Measurements from ENCODE around the gene LYZL6. TPM values are rescaled to one million over a fixed set of nuclear protein-coding genes. Genes with fewer than 3 reads are reported as not detected.

LYZL6 gene
- total RNA-seq, 2 donors from 2014 or later, result not detected

DNA sequence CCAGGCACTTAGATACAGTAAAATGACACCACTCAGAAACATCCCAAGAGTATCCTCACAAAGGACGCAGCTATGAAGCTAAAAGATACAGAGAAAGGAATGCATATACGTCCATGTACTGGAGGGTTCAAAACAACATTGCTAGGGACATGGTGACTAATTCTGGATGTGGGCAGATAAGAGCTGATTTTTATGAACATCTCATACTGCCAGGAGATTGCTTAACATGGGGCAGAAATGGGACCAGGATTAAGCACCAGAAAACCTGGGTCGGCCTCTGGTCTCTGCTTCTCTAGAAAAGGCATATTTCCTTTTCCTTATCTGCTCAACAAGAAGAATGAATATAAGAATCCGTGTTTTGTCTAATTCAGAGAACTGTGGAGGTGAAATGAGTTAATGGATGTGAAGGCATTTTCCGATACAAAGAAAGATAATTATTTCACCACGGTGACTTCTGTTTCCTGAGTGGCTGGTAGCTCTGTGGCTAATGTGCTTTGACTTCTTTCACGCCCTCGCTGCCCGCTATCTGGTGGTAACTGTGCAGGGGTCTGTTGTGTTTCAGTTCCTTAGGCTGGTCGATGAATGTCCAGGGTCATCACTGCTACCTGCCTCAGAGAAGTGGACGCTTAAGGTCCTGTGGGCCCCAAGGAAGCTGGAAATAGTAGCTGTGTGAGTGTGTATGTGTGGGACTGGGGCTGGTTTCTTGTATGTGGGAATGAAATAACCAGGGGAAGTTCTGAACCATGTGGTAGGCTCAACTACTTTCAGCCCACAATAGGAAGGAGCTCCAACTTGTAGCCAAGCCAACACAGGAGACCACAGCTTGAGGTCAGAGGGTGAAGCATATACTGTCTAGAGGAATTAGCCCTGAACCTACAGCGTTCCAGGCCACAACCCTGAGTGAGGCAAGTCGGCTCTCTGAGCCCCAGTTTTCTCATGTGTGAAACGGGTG is 47.6 kb downstream of the LYZL6 start:
- TF ChIP-seq, protein P1, sequence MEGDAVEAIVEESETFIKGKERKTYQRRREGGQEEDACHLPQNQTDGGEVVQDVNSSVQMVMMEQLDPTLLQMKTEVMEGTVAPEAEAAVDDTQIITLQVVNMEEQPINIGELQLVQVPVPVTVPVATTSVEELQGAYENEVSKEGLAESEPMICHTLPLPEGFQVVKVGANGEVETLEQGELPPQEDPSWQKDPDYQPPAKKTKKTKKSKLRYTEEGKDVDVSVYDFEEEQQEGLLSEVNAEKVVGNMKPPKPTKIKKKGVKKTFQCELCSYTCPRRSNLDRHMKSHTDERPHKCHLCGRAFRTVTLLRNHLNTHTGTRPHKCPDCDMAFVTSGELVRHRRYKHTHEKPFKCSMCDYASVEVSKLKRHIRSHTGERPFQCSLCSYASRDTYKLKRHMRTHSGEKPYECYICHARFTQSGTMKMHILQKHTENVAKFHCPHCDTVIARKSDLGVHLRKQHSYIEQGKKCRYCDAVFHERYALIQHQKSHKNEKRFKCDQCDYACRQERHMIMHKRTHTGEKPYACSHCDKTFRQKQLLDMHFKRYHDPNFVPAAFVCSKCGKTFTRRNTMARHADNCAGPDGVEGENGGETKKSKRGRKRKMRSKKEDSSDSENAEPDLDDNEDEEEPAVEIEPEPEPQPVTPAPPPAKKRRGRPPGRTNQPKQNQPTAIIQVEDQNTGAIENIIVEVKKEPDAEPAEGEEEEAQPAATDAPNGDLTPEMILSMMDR (conservative IDR thresholded peaks at IDR 0.05), result no peak
- Histone ChIP-seq H3K27me3 (ENCODE audit: control insufficient read depth, insufficient read depth, low read length, poor library complexity, severe bottlenecking) (no peaks in the 10 kb centered on the region), H3K27ac (ENCODE audit: low read depth, low read length) (no peak overlapping the region), H3K9ac (ENCODE audit: extremely low read depth, low read length, poor library complexity, severe bottlenecking) (no peak overlapping the region), H3K4me1 (ENCODE audit: control insufficient read depth, insufficient read depth, low read length) (no peaks in the 10 kb centered on the region), H3K4me3 (ENCODE audit: low read length) (no peak overlapping the region), H3K36me3 (ENCODE audit: control insufficient read depth, insufficient read depth, low read length) (no peaks in the 10 kb centered on the region), H3K9me3 (ENCODE audit: control insufficient read depth, low read length) (no peaks in the 10 kb centered on the region)
- Mint-ChIP-seq H3K27me3 (ENCODE audit: insufficient read depth) (peaks cover 1% of the 10 kb centered on the region), H3K9me3 (no peaks in the 10 kb centered on the region), H3K4me1 (peaks cover 7% of the 10 kb centered on the region), H3K27ac (no peak overlapping the region), H3K4me3 (no peak overlapping the region), H3K36me3 (ENCODE audit: low read depth) (no peaks in the 10 kb centered on the region)
- 96 to 100% methylated on average over 5 to 14 of the region's 14 CpGs for WGBS, 2 experiments (ENCODE audit: insufficient coverage in 1 of 2, insufficient read length in 1 of 2)
- DNase-seq, result no peak

DNA sequence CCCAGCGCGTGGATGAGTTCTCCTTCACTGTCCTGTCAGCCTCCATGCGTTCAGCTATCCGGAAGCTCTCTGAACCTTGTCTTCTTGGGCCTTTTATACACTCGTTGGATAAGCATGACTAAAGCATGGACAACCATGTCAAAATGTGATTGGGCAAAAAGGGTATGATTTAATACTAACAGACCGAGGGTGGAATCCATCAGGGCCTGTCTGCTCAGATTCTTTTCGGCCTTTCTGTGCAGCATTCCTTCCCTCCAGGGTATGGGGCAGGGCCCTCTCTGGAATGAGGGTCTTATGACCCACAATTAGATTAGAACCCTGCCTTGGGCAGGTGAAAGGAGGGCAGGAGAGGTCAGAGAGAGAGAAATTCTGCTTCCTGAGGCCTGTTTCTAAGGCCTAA is 49.3 kb downstream of the LYZL6 start:
- 94 to 100% methylated on average over 7 of the region's 7 CpGs for WGBS, 2 experiments (ENCODE audit: insufficient coverage in 1 of 2, insufficient read length in 1 of 2)

DNA sequence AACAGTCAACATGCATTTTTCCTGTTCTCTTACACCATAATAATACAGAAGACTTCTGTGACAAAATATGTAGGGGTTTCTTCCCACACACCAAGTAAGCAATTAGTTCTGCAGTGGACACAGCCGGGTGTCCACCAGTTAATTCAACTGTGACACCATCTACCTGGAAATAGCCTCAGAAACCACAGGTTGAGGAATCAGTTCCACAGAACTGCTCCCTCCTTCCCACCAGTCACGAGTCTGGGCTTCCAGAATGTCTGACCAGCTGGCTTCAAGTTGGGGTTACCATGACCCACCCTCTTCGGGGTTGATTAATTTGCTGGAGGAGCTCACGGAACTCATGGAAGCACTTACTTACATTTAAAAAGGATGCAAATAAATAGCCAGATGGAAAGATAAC is 49.8 kb downstream of the LYZL6 start:
- Mint-ChIP-seq H3K4me1 (peaks cover 23% of the 10 kb centered on the region), H3K36me3 (ENCODE audit: low read depth) (no peaks in the 10 kb centered on the region), H3K9me3 (no peaks in the 10 kb centered on the region), H3K4me3 (no peak overlapping the region), H3K27me3 (ENCODE audit: insufficient read depth) (no peaks in the 10 kb centered on the region), H3K27ac (no peak overlapping the region)
- TF ChIP-seq, protein P1 (conservative IDR thresholded peaks at IDR 0.05), result no peak
- H3K9me3 ChIP-seq (ENCODE audit: control insufficient read depth, low read length), result no peaks in the 10 kb centered on the region
- H3K9ac ChIP-seq (ENCODE audit: extremely low read depth, low read length, poor library complexity, severe bottlenecking), result no peak overlapping the region
- peaks cover 2% of the 10 kb centered on the region for H3K4me1 ChIP-seq (ENCODE audit: control insufficient read depth, insufficient read depth, low read length)
- H3K27me3 ChIP-seq (ENCODE audit: control insufficient read depth, insufficient read depth, low read length, poor library complexity, severe bottlenecking), result no peaks in the 10 kb centered on the region
- no peak for DNase-seq
- no peaks in the 10 kb centered on the region for H3K36me3 ChIP-seq (ENCODE audit: control insufficient read depth, insufficient read depth, low read length)
- 80 to 86% methylated on average over 2 to 4 of the region's 4 CpGs for WGBS, 2 experiments (ENCODE audit: insufficient coverage in 1 of 2, insufficient read length in 1 of 2)
- H3K27ac ChIP-seq (ENCODE audit: low read depth, low read length), result no peak overlapping the region
- no peak overlapping the region for H3K4me3 ChIP-seq (ENCODE audit: low read length)

More for the DNA sequence above, 49.3 kb downstream of the LYZL6 start:
- no peak for DNase-seq
- no peaks in the 10 kb centered on the region for H3K36me3 ChIP-seq (ENCODE audit: control insufficient read depth, insufficient read depth, low read length)
- H3K9ac ChIP-seq (ENCODE audit: extremely low read depth, low read length, poor library complexity, severe bottlenecking), result no peak overlapping the region
- no peak overlapping the region for H3K27ac ChIP-seq (ENCODE audit: low read depth, low read length)
- peaks cover 2% of the 10 kb centered on the region for H3K4me1 ChIP-seq (ENCODE audit: control insufficient read depth, insufficient read depth, low read length)
- H3K9me3 ChIP-seq (ENCODE audit: control insufficient read depth, low read length), result no peaks in the 10 kb centered on the region
- no peaks in the 10 kb centered on the region for H3K27me3 ChIP-seq (ENCODE audit: control insufficient read depth, insufficient read depth, low read length, poor library complexity, severe bottlenecking)
- Mint-ChIP-seq H3K4me3 (no peak overlapping the region), H3K36me3 (ENCODE audit: low read depth) (no peaks in the 10 kb centered on the region), H3K27me3 (ENCODE audit: insufficient read depth) (peaks cover 1% of the 10 kb centered on the region), H3K4me1 (peaks cover 22% of the 10 kb centered on the region), H3K27ac (no peak overlapping the region), H3K9me3 (no peaks in the 10 kb centered on the region)
- no peak overlapping the region for H3K4me3 ChIP-seq (ENCODE audit: low read length)
- TF ChIP-seq, protein P1 (conservative IDR thresholded peaks at IDR 0.05), result no peak

Data from endodermal cell (in vitro differentiated cells).